Stimulated activated CD8-positive, alpha-beta memory T cell treated with anti-CD3 and anti-CD28 coated beads, Interleukin-4, amount 100 ng/mL, for 48 hours (primary cell): ENCODE measurements around the gene UBE2E2.
"Not testable (repeated sequence)": the region's sequence is repeated elsewhere in the genome, so short reads cannot be mapped to it uniquely, and the experiment has no call there.

ENCODE experiments used
- DNase-seq: peaks from one replicate; pipeline ENCODE4 v3.0.0-alpha.2; 2020

The UBE2E2 gene

DNA sequence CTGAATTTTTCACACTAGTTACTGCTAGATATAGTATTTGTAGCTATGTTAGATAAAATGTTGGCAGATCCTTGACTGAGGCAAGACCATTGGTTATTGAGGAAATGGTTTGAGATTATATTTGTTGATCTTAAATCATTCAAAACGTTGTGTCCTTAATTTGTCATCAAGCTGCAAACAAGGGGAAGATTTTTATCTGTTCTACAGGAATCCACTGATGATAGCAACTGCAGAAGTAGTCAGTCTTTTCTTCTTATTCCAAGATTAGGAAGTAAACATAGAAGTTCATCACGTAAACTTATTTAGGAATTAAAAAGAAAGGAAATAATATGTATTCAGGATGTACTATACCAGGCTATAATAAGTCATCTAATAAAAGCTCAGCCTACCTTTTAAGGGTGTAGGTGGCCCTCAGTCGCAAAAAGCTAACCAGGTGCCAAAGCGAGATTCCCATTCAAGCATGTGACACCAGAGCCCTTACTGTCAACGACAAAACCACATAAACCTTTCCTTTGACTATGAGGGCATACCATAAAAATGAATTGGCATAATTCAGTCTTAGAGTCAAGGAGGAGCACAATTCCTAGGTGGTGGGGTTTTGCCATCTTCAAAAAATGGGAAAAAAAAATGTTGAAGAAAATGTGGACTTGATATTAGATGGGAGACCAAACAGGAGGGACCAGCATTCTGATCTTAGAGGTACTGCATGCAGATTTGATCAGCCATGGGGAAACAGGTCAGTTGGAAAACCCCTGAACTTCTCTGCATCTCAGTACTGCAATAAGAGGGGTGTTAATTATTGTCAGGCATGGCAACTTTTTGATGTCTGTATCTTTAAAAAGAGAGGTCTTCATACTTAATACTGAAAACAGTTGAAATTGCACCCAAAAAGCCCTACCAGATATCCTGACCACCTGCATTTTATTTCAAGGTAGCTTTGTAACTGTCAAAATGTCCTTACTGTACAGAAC lies 390.1 kb downstream of the UBE2E2 start:
- no peak for DNase-seq

DNA sequence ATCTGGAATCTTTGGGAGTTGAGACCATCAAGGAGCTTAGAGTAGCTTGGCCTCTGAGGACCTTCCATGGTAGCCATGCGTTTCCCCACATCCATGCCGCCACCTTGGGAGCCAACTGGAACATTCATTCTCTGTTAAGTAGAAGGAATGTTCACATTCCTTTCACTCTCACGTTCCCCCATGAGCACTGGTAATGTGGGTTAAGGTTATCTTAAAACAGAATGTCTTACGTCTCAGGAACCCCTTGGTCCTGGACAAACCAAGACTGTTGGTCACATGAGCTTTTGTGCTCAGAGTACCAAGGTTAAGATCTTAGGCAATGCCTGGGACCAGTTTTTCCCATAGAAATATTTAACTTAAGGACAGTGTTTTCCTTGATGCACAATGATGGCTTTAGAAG lies 390.9 kb downstream of the UBE2E2 start:
- DNase-seq = no peak

DNA sequence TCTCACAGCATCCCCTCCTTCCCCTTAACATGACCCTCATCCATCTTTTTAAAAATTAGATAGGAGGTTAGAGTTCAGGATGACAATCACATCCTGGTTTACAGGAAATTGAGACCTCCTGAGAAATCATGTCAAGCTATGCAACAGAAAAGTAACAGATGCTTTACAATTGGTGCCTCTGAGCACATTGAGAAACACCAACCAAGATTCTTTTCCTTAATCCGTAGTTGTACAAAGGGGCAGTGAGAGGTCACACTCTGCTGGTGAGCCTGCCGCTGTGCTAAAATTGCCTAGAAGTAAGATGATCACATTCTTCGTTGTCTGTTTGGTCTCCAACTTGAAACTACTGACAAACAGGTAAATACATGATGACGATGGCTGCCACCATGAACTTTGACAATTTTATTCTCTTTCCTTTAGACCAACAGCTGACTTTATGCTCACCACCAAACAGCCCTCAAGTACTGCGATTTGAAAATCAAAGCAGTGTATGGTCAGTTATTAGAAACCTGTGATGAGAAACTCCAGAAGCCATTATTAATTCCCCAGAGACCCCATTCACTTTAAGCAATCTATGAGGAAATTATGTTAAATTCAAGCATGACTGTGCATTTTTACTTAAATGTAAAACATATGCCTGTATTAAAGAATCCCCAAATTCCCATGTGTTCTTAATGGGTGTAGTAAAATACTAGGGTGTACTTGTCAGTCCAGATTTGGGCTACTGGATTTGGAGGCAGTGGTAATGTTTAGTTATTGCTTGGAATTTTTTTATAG lies 392.0 kb downstream of the UBE2E2 start:
- DNase-seq = no peak

DNA sequence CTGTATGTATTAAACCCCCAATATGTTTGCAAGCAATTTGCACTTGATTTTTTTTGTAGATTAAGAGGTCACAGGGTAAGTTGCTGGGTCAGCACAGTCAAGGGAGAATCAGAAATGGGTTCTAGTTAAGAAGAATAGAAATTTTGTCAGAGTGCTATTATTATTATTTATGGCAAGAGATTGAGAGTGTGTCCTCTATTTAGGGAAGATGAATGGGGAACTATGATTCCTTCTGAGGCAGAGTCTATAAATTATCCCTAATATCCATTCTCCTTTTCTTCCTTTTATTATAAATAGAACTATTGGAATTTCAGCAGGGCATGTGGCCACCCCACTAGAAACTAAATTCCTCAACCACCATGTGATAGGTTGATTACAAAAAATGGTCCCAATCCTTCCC lies 392.7 kb downstream of the UBE2E2 start:
- DNase-seq = no peak

DNA sequence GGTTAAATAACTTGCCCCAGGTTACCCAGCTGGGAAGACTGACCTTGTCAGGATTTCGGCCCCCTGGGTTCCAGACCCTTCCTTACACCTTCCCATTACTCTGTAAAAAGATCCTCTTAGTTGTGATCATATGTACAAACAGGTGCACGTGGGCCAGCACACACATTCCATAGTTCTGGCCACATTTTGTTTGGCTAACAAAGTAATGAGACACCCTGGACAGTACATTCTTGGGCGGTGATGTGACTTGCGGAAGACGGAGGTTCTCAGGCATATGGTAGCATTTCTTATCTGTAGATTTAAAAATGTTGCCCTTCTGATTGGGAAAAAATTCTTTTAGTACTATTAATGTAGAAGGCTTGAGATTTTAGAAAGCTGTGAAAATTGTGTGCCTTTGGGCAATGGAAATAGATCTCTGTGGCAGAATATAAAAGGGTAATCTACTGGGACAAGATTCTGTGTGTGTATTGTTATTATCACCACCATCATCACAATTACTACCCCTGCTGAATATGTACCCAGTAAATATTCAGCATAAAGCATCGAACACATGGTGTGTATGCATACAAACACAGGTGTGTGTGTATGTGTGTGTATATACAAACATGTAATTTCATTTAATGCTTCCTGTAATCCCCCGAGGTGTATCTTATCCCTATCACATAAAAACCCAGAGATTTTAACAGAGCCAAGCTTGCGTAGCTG lies 397.2 kb downstream of the UBE2E2 start:
- no peak for DNase-seq

DNA sequence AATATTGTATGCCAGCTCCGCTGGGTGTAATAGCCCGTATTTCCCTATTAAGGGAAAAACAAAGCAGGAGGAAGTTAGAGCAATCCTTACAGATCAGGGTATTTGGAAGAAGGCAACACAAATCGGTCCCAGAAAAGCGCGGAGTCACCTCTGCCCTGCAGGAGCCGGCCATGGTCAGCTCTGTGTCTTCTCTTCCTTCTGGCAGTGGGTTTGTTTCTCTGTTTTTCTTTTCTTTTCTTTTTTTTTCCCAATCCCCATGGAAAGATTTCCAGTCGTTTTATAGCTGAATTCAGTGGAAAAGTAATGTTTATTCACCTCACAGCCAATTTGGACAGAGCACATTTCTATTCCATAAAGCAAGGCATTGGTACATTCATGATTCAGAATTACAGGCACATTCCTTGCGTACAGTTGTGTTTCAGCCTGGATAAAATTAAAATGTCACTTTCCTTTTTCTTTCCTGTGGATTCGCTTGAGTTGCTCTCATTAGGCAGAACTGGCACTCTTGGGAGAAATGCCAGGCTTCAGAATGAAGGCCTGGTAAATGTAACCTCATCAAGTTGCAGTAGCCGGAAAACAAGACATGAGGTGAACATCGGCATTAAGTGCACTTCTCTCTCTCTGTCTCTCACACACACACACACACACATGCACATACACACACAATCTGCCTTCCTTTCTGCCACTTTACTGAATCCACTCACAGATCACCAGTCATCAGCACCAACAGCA lies 398.1 kb downstream of the UBE2E2 start:
- DNase-seq = no peak

DNA sequence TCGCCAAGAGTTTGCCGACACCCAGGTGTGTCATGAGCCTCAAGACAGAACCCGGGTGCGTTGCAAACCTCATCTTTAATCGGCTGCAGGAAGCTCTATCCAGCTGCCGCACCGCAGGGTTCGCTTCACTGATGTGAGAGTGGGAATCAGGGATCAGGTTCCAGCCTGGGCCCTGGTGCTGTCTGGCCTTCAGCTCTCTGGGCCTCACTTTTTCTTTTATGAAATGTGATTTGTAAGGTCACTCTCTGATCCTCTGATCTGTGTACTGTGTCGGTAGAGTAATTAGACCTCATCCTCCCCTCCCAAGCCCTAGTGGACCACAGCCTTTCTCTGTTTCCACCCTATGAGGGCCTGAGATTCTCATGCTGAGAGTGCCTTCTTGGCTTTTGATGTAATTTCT lies 399.8 kb downstream of the UBE2E2 start:
- no peak for DNase-seq

DNA sequence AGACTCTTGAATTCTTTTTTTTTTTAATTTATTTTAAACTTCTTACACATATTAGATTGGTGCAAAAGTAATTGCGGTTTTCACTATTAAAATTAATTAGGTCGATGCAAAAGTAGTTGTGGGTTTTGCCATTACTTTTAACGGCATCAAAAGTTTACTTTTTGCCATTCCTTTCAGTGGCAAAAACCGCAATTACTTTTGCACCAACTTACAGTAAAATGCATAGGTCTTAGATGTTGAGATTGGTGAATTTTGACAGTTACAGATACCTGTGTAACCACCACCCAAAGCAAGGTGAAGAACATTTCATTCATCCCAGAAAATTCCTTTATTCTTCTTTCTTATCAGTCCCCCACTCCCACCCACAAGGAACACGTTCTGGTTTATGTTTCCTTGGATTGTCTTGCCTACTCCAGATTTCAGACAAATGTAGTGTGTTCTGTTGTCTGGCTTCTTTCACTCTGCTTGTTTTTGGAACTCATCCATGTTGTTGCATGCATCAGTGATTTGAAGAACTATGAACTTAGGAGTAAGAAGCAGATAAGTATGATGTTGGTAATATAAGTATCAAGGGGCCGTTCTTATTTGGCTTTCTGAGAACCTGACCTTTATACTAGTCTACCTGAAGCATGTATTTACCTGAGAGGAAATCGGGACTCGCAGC lies 404.2 kb downstream of the UBE2E2 start:
- DNase-seq = no peak

DNA sequence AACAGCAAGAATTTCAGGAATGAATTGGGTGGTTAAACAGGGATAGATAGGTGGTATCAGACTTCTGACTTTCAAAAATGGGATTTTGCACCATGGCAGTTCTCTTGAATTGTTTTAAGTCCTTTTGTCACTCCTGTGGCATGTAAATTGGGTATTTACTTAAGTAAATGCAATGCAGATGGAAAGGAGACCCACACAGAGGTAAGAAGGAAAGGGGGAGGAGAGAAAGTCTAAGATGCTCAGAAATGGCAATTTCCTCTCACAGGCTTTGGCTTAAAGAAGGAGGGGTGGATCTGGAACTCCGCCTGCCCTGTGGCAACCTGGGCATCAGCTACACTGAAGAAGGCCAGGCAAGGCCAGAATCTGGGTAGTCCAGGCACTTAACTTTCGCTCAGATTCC lies 405.5 kb downstream of the UBE2E2 start:
- DNase-seq = no peak

DNA sequence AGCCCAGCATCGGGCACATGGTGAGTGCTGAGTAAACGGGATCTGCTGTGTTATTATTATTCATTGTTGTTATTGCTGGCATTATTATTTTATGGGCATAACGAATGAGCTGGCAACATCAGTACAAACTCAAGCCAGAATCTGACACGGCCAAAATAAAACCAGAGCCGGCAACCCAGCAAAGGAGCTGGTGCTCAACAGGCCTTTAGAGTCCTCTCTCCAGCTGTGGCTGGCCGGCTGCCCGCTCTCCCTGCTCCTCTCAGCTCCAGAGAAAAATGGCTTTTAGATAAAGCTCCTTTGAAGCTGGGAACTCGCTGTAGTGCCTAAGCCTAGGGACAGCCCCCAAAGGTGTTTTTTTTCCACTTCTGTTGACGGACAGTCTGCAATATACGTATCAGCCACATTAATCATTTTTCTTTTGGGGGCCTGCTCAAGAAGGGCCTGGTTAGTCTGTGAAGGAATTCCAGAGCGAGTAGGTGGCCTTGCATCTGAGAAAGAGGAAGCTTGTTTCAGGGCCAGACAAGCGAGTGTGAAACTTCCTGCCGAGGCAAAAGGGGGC lies 408.7 kb downstream of the UBE2E2 start:
- DNase-seq = no peak

DNA sequence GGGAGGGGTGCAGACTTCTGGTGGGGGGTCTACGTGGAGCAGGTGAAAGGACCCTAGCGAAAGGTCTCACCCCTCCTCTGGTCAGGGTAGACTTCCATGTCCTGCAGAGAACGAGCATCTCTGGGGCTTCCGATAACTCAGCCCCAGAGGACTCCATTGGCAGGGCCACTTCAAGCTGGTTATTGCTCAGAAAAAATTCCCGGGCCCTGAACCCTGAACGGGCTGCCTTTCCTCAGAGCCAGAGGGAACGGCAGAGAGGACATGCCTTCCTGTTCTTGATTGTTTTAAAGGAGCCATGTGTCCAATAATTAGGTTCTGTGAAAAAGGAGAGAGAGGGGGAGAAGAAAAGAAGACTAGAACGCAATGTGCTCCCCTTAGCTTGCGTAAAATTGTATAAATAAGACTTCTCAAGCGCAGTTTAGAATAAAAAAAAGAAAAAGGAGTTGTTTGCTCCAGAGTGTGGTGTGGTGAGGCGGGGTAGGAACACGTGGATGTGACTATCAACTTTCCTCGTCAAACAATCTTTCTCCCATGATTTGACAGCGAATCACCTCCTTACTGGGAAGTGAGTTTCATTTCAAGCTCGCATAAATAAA lies 409.3 kb downstream of the UBE2E2 start:
- DNase-seq = no peak

DNA sequence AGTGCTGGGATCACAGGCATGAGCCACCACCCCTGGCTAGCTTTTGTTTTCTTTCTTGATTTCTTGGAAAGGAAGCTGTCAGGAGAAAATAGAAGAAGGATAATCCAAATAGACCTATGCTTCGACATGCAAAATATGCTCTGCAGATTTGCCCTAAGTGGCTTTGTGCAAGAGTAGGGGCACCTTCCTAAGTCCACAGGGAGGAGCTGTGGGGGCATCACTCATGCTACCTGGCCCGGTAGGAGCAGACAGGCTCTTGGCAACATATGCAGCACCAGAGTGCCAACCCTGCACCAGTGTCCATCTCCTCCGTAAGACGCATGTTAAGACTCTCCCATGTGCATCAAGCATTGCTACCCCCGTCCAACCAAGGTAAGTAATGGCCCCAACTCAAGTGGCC lies 411.9 kb downstream of the UBE2E2 start:
- no peak for DNase-seq

DNA sequence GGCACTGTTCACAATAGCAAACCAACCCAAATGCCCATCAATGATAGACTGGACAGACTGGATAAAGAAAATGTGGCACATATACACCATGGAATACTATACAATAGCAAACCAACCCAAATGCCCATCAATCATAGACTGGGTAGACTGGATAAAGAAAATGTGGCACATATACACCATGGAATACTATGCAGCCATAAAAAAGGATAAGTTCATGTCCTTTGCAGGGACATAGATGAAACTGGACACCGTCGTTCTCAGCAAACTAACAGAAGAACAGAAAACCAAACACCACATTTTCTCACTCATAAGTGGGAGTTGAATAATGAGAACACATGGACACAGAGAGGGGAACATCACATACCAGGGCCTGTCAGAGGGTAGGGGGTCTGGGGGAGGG lies 415.3 kb downstream of the UBE2E2 start:
- DNase-seq = not testable (repeated sequence)

DNA sequence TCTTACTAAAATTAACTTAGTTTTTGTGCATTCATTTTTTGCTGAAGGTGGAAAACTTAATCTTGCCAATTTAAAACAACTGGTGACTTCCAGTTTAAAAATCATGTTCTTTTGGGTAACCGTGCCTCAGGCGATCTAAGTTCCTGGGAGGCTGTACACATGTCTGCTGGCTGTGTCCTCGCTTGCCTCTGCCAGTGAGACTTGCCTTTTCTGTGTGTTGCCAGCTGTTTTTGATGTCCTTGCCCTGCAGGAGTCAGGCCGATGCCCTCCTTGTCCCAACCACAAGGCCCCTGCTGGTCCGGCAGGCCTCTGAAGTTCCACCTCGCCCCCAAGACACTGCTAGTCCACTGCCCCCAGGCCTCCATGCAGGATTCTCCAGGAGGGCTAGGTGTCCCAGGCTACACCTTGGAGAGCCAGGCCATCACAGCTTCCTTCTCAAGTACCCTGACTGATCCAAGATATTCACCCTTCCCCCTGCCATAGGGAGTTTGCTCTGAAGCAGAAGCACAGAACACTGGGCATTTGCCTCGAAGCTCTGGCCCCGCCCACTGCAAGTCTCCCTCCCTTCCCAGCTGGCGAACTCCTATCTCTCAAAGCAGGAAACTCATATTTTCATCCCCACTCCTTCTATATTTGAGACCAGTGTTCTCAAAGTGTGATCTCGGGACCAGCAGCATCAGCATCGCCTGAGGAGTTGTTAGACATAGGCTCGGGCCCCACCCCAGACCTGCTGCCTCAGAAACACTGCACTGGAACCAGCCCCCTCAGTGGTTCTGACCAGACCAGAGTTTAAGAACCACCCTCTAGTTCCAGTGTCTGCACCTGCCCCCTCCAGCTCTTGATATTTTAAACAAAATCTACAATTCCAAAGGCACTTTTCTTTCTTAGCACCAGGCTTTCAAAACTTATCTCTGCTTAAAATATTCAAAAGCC lies 416.8 kb downstream of the UBE2E2 start:
- DNase-seq = no peak

DNA sequence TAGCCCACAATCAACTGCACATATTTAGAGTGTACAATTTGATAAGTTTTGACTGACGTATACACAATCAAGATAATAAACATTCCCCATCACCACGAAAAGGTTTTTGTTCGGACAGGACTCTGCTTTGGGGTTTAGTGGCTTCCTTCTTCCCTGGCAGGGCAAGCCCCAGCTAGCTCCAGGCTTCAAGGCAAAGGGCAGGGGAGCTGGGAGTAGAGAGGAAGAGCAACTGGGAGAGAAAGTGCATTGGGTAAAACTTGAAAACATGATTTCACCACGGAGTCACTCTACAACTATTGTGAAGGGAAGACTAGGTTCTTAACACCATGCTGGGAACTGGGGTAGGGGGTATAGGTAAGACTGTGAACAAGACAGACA lies 417.5 kb downstream of the UBE2E2 start:
- DNase-seq = no peak

DNA sequence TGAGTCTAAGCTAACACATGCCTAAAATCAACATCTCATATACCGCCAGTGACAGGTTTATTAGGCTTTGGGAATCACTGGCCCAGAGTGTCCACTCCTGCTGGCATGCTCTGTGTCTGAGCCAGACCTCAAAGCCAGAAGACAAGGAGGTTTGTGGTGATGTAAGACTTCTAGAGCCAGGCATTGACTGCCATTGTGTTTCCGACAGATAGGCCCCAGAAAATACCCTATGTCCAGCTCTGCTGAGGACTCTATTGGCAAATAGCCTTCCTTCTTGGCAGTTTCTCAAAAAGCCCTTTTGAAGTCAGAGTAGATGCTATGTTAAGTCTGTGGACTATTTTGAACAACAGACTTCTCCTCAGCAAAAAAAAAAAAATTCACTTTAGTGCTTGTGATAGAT lies 420.7 kb downstream of the UBE2E2 start:
- no peak for DNase-seq

DNA sequence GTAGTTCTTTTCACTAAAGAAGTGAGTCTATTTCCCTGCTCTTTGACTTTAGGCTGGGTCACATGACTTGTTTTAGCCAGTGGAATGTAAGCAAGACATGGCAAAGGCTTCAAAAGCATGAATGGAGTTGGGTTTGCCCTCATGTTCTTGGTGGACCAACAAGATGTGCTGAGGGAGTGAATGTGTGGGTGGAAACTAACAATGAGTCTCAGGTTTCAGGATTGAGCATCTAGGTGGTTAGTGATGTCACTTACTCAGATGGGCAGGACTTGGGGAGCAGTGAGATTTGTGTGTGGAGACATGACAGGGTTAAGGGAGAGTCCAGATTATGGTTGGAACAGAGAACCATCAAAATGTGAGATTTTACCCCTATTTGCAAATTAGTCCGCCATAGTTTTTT lies 421.2 kb downstream of the UBE2E2 start:
- no peak for DNase-seq

DNA sequence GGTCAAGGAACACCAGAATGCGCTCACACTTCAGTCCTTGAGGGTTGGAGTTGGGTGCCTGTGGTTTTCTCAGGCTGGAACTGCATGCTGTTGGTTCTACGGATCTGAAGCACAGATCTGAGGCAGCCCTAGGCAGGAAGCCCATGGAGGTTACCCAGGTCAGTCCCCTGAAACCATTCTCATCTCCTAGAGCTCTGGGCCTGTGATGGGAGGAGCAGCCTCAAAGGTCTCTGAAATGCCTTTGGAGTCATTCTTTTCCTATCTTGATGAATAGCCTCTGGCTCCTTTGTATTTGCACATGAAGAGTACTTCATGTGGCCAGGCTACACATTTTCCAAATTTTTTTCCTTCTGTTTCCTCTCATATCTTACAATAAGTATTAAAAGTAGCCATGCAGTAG lies 423.3 kb downstream of the UBE2E2 start:
- DNase-seq = no peak

DNA sequence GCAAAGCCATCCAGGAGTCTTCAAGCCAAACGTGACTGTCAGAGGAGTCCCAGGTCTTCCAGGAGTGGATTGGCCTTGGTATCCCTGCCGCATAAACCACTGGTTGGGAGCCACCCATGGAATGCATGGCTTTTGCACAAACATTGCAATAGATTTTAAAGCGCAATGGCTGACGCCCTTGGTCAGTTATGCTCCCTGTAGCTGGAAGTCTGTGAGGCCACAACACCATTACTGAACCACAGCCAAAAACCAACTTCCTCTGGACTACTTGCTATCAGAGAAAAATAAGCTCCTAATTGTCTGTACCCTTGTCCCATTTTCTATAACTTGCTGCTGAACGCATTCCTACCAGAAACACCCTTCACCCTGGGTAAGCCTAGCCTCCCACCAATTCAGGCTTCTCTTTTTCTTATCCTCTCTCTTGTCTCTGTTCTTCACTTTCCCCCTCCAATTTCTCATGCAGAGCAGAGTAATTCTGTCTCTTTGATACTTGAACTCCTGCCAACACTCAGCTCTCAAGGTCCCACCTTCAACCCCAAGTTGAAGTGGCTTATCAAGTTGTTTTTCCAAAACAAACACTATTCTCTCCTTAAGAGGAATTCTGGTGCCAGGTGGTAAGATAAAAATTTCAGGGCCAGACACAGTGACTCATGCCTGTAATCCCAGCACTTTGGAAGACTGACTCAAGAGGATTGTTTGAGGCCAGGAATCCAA lies 426.2 kb downstream of the UBE2E2 start:
- DNase-seq = no peak
